Chondrocyte (in vitro differentiated cells): ENCODE data around the gene LCMT1. TPM values are rescaled to one million over a fixed set of nuclear protein-coding genes. Genes with fewer than 3 reads are reported as not detected.
A peak's percentile ranks its signal among the peaks of the same experiment; 100 is the strongest.

Source experiments
- DNase-seq: peaks from one replicate; pipeline ENCODE4 v3.0.0; 2021; ENCODE audit warnings: mixed read lengths, low spot score
- H3K27ac Mint-ChIP-seq: one replicate; pipeline ENCODE4 v1.8.0; 2021; ENCODE audit warnings: mild to moderate bottlenecking, moderate library complexity, mixed read lengths; ENCODE audit not compliant: unreplicated experiment
- H3K27me3 Mint-ChIP-seq: 2 replicates; pipeline ENCODE4 v1.8.0; 2021; ENCODE audit warnings: low read depth, mixed read lengths
- H3K36me3 Mint-ChIP-seq: 2 replicates; pipeline ENCODE4 v1.8.0; 2021; ENCODE audit warnings: low read depth, mixed read lengths
- H3K4me1 Mint-ChIP-seq: 2 replicates; pipeline ENCODE4 v1.8.0; 2021; ENCODE audit warnings: low read depth, mild to moderate bottlenecking, mixed read lengths
- H3K4me3 Mint-ChIP-seq: one replicate; pipeline ENCODE4 v1.8.0; 2021; ENCODE audit warnings: mild to moderate bottlenecking, moderate library complexity, mixed read lengths; ENCODE audit not compliant: unreplicated experiment
- H3K9me3 Mint-ChIP-seq: 2 replicates; pipeline ENCODE4 v1.8.0; 2021; ENCODE audit warnings: low read depth, mixed read lengths
- total RNA-seq: library from RNA; stranded (reverse); gene quantifications from 3 replicates; pipeline ENCODE4 v1.2.1, GENCODE V29; 2021
- TF ChIP-seq, protein P1 (sequence below): fragments of 200-600 bp; sonication (generic); IDR thresholded peaks from 2 replicates; pipeline ENCODE4 v1.5.0; 2021; ENCODE audit warnings: antibody characterized with exemption, mild to moderate bottlenecking, moderate library complexity

The LCMT1 gene
- total RNA-seq, 1 donor from 2014 or later = 35.4 TPM

DNA sequence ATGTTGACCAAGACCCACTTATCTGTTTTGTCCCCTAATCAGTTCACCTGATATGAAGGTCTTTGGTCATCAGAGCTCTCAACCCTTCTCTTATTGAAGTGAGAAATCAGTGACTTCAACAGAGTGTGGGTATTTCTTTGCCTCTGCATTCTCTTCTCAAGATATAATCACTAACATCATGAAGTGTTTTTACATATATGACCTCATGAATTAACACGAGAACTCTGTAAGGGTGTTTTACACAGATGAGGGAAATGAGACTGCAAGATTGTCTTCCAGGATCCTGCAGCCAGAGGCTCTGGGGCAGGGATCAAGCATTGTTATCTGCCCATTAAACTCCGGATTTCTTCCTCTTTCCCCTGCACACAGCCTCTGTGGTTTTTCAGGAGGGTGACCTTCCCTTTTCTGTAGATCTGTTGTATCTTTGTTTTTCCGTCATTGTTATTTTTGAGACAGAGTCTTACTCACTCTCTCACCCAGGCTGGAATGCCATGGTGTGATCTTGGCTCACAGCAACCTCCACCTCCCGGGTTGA lies 22.7 kb downstream of the LCMT1 start:
- H3K27ac Mint-ChIP-seq = no peak overlapping the region
- no peaks in the 10 kb centered on the region for H3K9me3 Mint-ChIP-seq
- DNase-seq = no peak
- peaks cover 16% of the 10 kb centered on the region for H3K36me3 Mint-ChIP-seq
- H3K4me3 Mint-ChIP-seq = no peak overlapping the region
- TF ChIP-seq, protein P1, sequence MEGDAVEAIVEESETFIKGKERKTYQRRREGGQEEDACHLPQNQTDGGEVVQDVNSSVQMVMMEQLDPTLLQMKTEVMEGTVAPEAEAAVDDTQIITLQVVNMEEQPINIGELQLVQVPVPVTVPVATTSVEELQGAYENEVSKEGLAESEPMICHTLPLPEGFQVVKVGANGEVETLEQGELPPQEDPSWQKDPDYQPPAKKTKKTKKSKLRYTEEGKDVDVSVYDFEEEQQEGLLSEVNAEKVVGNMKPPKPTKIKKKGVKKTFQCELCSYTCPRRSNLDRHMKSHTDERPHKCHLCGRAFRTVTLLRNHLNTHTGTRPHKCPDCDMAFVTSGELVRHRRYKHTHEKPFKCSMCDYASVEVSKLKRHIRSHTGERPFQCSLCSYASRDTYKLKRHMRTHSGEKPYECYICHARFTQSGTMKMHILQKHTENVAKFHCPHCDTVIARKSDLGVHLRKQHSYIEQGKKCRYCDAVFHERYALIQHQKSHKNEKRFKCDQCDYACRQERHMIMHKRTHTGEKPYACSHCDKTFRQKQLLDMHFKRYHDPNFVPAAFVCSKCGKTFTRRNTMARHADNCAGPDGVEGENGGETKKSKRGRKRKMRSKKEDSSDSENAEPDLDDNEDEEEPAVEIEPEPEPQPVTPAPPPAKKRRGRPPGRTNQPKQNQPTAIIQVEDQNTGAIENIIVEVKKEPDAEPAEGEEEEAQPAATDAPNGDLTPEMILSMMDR = no peak
- H3K27me3 Mint-ChIP-seq = no peaks in the 10 kb centered on the region
- H3K4me1 Mint-ChIP-seq = no peaks in the 10 kb centered on the region

DNA sequence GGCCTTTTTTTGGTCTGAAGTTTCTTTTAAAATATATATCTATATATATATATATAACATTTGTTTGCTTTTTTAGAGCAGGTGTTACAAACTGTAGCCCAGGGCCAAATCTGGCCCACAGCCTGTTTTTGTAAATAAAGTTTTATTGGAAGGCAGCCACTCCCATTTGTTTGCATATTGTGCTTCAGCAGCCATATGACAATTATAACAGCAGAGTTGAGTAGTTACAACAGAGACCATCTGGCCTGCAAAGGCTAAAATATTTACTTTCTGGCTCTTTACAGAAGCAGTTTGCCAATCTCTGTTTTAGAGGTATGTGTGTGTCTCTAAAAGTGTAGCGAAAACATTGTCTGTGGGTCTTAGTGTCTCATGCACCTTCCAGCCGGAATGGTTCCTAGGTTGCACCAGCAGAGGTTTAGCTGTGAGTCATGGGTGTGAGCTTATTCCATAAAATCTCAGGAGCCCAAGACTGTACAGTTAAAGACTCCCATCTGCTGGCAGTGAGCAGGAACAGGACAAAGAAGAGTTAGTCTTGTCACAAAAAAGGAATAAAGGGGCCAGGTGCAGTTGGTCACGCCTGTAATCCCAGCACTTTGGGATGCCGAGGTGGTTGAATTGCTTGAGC lies 23.8 kb downstream of the LCMT1 start:
- H3K27me3 Mint-ChIP-seq = no peaks in the 10 kb centered on the region
- no peak overlapping the region for H3K4me3 Mint-ChIP-seq
- no peaks in the 10 kb centered on the region for H3K9me3 Mint-ChIP-seq
- TF ChIP-seq, protein P1 = peak; percentile 49
- no peak for DNase-seq
- H3K27ac Mint-ChIP-seq = no peak overlapping the region
- peaks cover 25% of the 10 kb centered on the region for H3K36me3 Mint-ChIP-seq
- H3K4me1 Mint-ChIP-seq = peaks cover 7% of the 10 kb centered on the region

DNA sequence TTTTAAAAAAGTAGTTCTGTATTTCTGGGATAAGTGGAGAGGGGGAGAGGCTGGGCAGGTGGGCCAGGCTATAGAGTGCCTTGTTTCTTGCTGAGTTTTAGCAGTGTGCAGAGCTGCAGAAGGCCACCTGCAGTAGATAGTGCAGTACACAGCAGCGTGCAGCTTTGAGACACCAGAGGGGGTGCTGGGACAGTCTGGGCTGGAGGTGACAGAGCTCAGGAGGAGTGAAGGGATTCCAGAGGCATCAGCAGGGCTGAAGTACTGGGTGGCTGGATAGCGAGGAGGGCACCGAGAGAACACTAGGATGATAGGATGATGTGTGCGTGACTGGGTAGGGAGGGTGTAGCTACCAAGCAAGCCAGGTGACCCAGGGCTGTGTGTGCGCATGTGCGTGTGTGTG lies 26.6 kb downstream of the LCMT1 start:
- H3K27ac Mint-ChIP-seq = no peak overlapping the region
- peaks cover 11% of the 10 kb centered on the region for H3K4me1 Mint-ChIP-seq
- peaks cover 30% of the 10 kb centered on the region for H3K36me3 Mint-ChIP-seq
- no peak for DNase-seq
- no peaks in the 10 kb centered on the region for H3K9me3 Mint-ChIP-seq
- H3K27me3 Mint-ChIP-seq = no peaks in the 10 kb centered on the region
- no peak overlapping the region for H3K4me3 Mint-ChIP-seq
- TF ChIP-seq, protein P1 = no peak

DNA sequence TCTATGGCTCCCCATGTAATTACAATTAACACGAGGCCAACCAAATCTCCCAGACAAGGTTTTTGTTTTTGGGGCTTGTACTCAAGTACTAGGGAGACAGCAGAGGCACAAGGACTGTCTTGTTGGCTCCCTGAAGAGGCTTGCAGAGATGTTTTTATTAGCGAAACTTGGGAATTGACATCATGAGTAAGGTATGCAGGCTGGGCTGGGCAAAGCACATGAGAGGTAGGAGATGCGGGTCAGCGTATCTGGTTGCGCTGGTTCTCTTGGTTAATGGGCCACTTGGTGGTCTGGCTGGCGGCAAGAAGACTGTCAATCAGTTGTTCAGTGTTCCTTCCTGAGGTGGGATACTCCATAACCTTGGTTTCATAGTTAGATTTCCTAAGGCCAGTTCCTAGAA lies 28.9 kb downstream of the LCMT1 start:
- Mint-ChIP-seq H3K9me3 (no peaks in the 10 kb centered on the region), H3K27ac (peak overlapping the region; percentile 42), H3K4me3 (no peak overlapping the region), H3K36me3 (peaks cover 24% of the 10 kb centered on the region), H3K4me1 (peaks cover 11% of the 10 kb centered on the region), H3K27me3 (no peaks in the 10 kb centered on the region)
- TF ChIP-seq, protein P1 = no peak
- DNase-seq = no peak

DNA sequence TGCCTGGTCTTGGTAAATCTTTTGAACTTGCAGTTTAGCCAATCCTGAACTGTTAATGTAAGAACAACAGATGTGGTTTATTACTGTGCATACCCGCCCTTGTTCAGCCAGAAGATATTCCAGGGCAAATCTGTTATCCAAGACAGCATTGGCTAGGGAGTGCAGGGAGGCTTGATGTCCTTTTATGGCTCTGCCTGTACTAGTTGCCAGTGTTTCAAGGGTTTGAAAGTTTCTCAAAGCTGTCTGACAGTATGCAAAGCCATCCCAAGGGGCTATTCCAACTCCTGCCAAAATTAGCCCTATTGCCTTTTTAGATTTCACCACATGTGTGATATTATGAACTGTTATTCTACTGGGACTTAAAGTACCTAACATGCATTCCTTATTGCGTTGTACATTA lies 30.1 kb downstream of the LCMT1 start:
- Mint-ChIP-seq H3K27ac (no peak overlapping the region), H3K9me3 (no peaks in the 10 kb centered on the region)

More for the DNA sequence above, 30.1 kb downstream of the LCMT1 start:
- no peaks in the 10 kb centered on the region for H3K27me3 Mint-ChIP-seq
- peaks cover 11% of the 10 kb centered on the region for H3K4me1 Mint-ChIP-seq
- TF ChIP-seq, protein P1 = no peak
- H3K4me3 Mint-ChIP-seq = no peak overlapping the region
- DNase-seq = no peak
- peaks cover 21% of the 10 kb centered on the region for H3K36me3 Mint-ChIP-seq
